ENCODE data around the gene SIX1.

SIX1 gene

GRCh38 chr14:60655119-60655897 is 6.0 kb upstream of the SIX1 start (continued):
- TF ChIP-seq, protein P1, sequence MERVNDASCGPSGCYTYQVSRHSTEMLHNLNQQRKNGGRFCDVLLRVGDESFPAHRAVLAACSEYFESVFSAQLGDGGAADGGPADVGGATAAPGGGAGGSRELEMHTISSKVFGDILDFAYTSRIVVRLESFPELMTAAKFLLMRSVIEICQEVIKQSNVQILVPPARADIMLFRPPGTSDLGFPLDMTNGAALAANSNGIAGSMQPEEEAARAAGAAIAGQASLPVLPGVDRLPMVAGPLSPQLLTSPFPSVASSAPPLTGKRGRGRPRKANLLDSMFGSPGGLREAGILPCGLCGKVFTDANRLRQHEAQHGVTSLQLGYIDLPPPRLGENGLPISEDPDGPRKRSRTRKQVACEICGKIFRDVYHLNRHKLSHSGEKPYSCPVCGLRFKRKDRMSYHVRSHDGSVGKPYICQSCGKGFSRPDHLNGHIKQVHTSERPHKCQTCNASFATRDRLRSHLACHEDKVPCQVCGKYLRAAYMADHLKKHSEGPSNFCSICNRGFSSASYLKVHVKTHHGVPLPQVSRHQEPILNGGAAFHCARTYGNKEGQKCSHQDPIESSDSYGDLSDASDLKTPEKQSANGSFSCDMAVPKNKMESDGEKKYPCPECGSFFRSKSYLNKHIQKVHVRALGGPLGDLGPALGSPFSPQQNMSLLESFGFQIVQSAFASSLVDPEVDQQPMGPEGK (tag by site-specific recombination; IDR thresholded peaks at IDR 0.05) = no peak
- no peak for TF ChIP-seq ZNF530 (tag by site-specific recombination; IDR thresholded peaks at IDR 0.05; ENCODE audit: low read depth)
- TF ChIP-seq ZNF416 (tag by site-specific recombination; IDR thresholded peaks at IDR 0.05) = no peak
- no peak for TF ChIP-seq ZNF239 (tag by site-specific recombination; IDR thresholded peaks at IDR 0.05)
- no peak for TF ChIP-seq ZNF211 (tag by site-specific recombination; IDR thresholded peaks at IDR 0.05; ENCODE audit: low read depth)
- TF ChIP-seq ZNF664 (tag by site-specific recombination; IDR thresholded peaks at IDR 0.05) = no peak
- no peak for TF ChIP-seq ZNF777 (tag by site-specific recombination; IDR thresholded peaks at IDR 0.05; ENCODE audit: borderline replicate concordance)

DNA sequence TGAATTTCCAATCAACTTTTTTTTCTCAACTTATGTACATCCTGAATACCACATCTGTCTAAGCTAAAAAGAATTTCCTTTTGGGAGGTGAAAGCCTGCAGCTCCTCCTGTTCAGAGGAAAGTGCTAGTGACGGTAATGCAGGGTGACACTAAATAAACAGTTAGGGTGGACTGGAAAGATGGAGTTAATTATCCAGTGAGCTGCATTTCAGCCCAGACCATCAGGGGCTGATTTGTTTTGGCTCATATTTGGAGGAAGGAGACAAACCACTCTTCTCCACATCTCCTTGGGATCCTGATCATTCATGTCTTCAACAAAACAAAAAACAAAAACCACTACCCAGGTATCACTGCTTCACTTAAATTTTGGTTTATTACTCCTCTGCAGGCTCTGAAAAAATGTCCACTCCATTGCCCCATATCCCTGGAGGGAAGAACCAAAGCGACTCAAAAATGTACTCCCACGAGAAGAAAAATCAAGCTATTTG is 5.1 kb upstream of the SIX1 start:
- Histone ChIP-seq H3K4me3 (ENCODE audit: low read depth, low read length) (no peak overlapping the region), H3K36me3 (ENCODE audit: control insufficient read depth in 2 of 2, insufficient read depth in 1 of 2, low read length in 2 of 2) (no peaks in the 10 kb centered on the region), H3K4me1 (ENCODE audit: control insufficient read depth, insufficient read depth, low read length) (peaks cover 45% of the 10 kb centered on the region), H3K9me3 (ENCODE audit: control insufficient read depth, insufficient read depth, low read depth, low read length) (no peaks in the 10 kb centered on the region), H3K27ac (ENCODE audit: extremely low read depth, low read depth, low read length) (peak overlapping the region; percentile 84; the same call in 1 of the 2 replicates)
- ChIA-PET POLR2A (interaction anchor here (1.1 kb wide), 1 partner anchor 68 kb away, joined by 3 read pairs; no protein-coding TSS in a partner anchor), CTCF (interaction anchor here (0.7 kb wide), 1 partner anchor 331 kb away, joined by 3 read pairs; no protein-coding TSS in a partner anchor)
- TF ChIP-seq OSR2 (tag by site-specific recombination; IDR thresholded peaks at IDR 0.05) = peak; percentile 49; the same call in 1 of the 2 replicates
- TF ChIP-seq, protein P2, sequence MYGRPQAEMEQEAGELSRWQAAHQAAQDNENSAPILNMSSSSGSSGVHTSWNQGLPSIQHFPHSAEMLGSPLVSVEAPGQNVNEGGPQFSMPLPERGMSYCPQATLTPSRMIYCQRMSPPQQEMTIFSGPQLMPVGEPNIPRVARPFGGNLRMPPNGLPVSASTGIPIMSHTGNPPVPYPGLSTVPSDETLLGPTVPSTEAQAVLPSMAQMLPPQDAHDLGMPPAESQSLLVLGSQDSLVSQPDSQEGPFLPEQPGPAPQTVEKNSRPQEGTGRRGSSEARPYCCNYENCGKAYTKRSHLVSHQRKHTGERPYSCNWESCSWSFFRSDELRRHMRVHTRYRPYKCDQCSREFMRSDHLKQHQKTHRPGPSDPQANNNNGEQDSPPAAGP (tag by site-specific recombination; IDR thresholded peaks at IDR 0.05) = no peak
- TF ChIP-seq WT1 (tag by site-specific recombination; IDR thresholded peaks at IDR 0.05) = peak; percentile 65
- TF ChIP-seq, protein P3, sequence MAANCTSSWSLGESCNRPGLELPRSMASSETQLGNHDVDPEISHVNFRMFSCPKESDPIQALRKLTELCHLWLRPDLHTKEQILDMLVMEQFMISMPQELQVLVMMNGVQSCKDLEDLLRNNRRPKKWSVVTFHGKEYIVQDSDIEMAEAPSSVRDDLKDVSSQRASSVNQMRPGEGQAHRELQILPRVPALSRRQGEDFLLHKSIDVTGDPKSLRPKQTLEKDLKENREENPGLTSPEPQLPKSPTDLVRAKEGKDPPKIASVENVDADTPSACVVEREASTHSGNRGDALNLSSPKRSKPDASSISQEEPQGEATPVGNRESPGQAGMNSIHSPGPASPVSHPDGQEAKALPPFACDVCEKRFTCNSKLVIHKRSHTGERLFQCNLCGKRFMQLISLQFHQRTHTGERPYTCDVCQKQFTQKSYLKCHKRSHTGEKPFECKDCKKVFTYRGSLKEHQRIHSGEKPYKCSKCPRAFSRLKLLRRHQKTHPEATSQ (tag by site-specific recombination; IDR thresholded peaks at IDR 0.05) = no peak
- peak; percentile 71 for TF ChIP-seq ZBTB44 (tag by site-specific recombination; IDR thresholded peaks at IDR 0.05)
- no peak for TF ChIP-seq ZNF214 (tag by site-specific recombination; IDR thresholded peaks at IDR 0.05; ENCODE audit: borderline replicate concordance)
- TF ChIP-seq REPIN1 (tag by site-specific recombination; IDR thresholded peaks at IDR 0.05; ENCODE audit: low read depth) = no peak

GRCh38 chr14:60653701-60654161 is 4.5 kb upstream of the SIX1 start:
- no peaks in the 10 kb centered on the region for H3K36me3 ChIP-seq (ENCODE audit: control insufficient read depth in 2 of 2, insufficient read depth in 1 of 2, low read length in 2 of 2)
- no peak for TF ChIP-seq ZNF624 (tag by site-specific recombination; IDR thresholded peaks at IDR 0.05)
- no peak for TF ChIP-seq GLIS2 (tag by site-specific recombination; IDR thresholded peaks at IDR 0.05)
- no peak for TF ChIP-seq ZNF76 (tag by site-specific recombination; IDR thresholded peaks at IDR 0.05; ENCODE audit: borderline replicate concordance, low read depth)
- TF ChIP-seq KLF8 (tag by site-specific recombination; IDR thresholded peaks at IDR 0.05) = no peak
- TF ChIP-seq ZNF513 (tag by site-specific recombination; IDR thresholded peaks at IDR 0.05) = peak; percentile 65
- peak; percentile 75 for TF ChIP-seq ZNF366 (tag by site-specific recombination; conservative IDR thresholded peaks at IDR 0.05)
- TF ChIP-seq ZNF404 (tag by site-specific recombination; IDR thresholded peaks at IDR 0.05) = no peak
- TF ChIP-seq ZNF596 (tag by site-specific recombination; IDR thresholded peaks at IDR 0.05) = no peak
- no peak overlapping the region for H3K4me3 ChIP-seq (ENCODE audit: low read depth, low read length)
- peaks cover 43% of the 10 kb centered on the region for H3K4me1 ChIP-seq (ENCODE audit: control insufficient read depth, insufficient read depth, low read length)
- H3K27ac ChIP-seq (ENCODE audit: extremely low read depth, low read depth, low read length) = peak overlapping the region; percentile 84
- POLR2A ChIA-PET = interaction anchor here (1.1 kb wide), 1 partner anchor 69 kb away, joined by 3 read pairs; no protein-coding TSS in a partner anchor
- no peaks in the 10 kb centered on the region for H3K9me3 ChIP-seq (ENCODE audit: control insufficient read depth, insufficient read depth, low read depth, low read length)
- CTCF ChIA-PET = no interaction called here
